ENCODE results near the gene IL31RA.

- TF ChIP-seq CTCF (conservative IDR thresholded peaks at IDR 0.05; ENCODE audit: low read length) (no peak), EZH2phosphoT487 (IDR thresholded peaks at IDR 0.05; ENCODE audit: borderline replicate concordance, low read depth, low read length) (no peak)
These were observed 2.4 kb upstream of the IL31RA start for GRCh38 chr5:55848783-55849182.

Data from OCI-LY7 (cell line).